HepG2 (cell line): ENCODE data around the gene TOR1A. TPM values are rescaled to one million over a fixed set of nuclear protein-coding genes. Genes with fewer than 3 reads are reported as not detected.

ENCODE experiments used
- ATAC-seq: fragments of 200-7000 bp; cut with Tn5 transposase; 3 replicates; pipeline ENCODE4 v1.9.1; 2020; ENCODE audit warnings: mild to moderate bottlenecking, moderate library complexity
- BruUV-seq: library from RNA; stranded (reverse); fragments of 400-500 nt; replicated peaks from 2 replicates; lab custom pipeline; 2021; lab: Mats Ljungman, UMichigan
- CTCF ChIA-PET: fragments of 300-600 bp; formaldehyde crosslinking; extraction: SDS; loops from one replicate; lab custom pipeline; 2021; ENCODE audit warnings: low total read pairs, inconsistent platforms, low intra/inter-chr PET ratio; lab: Yijun Ruan, JAX
- POLR2A ChIA-PET: fragments of 350-600 bp; sonication (Branson Sonifier 250); formaldehyde crosslinking; loops from one replicate; lab custom pipeline; 2020; ENCODE audit warnings: antibody characterized with exemption, inconsistent platforms; lab: Yijun Ruan, JAX
- DNase-seq: peaks from one replicate; pipeline ENCODE4 v3.0.0-alpha.2; 2015; ENCODE audit warnings: low spot score
- FAIRE-seq: peaks from 3 replicates; lab custom pipeline; 2011; peaks lifted over from hg19 to GRCh38; lab: Jason Lieb, UNC
- H2AFZ ChIP-seq: one replicate; pipeline ENCODE4 v1.6.1; 2011; ENCODE audit warnings: low read length, inconsistent platforms
- H3K27ac ChIP-seq: fragments of 300-600 bp; 3 replicates; pipeline ENCODE4 v1.8.0; 2011; ENCODE audit warnings: mixed run types, mild to moderate bottlenecking, mixed read lengths, low read length, inconsistent platforms; ENCODE audit not compliant: insufficient read depth; ENCODE audit errors: extremely low read length
- H3K27me3 ChIP-seq, 2 experiments: fragments of 200-600 bp in 1 of 2; 2 replicates in 1 of 2; 3 replicates in 1 of 2; pipeline versions ENCODE4 v1.6.0 to v1.8.0; 2011; ENCODE audit warnings: low read length in 2 of 2, mild to moderate bottlenecking in 2 of 2, moderate library complexity in 2 of 2, inconsistent platforms in 1 of 2; ENCODE audit not compliant: insufficient read depth in 2 of 2, control insufficient read depth in 1 of 2
- H3K36me3 ChIP-seq, 2 experiments: fragments of 200-600 bp in 1 of 2; replicated peaks in 1 of 2; 2 replicates in 1 of 2; 3 replicates in 1 of 2; pipeline versions ENCODE4 v1.5.1 to v1.8.0; 2011; ENCODE audit warnings: low read length in 2 of 2, inconsistent platforms in 1 of 2; ENCODE audit not compliant: insufficient read depth in 2 of 2, control insufficient read depth in 1 of 2
- H3K4me1 ChIP-seq: 2 replicates; pipeline ENCODE4 v1.5.1; 2012; ENCODE audit warnings: low read length, inconsistent platforms; ENCODE audit not compliant: insufficient read depth
- H3K4me2 ChIP-seq: 2 replicates; pipeline ENCODE4 v1.6.0; 2011; ENCODE audit warnings: low read depth, low read length, inconsistent platforms
- H3K4me3 ChIP-seq, 3 experiments: fragments of 200-600 bp in 1 of 3; sonication (generic), shearing (Covaris generic) in 1 of 3; replicated peaks in 1 of 3; 2 replicates each; pipeline ENCODE4 v1.5.1; 2011 to 2016; ENCODE audit warnings: low read length in 3 of 3, inconsistent platforms in 2 of 3, low read depth in 2 of 3, mild to moderate bottlenecking in 2 of 3, control low read depth in 1 of 3, mixed read lengths in 1 of 3; ENCODE audit not compliant: insufficient read depth in 1 of 3
- H3K79me2 ChIP-seq: one replicate; pipeline ENCODE4 v1.6.1; 2011; ENCODE audit warnings: low read length, inconsistent platforms; ENCODE audit not compliant: insufficient read depth
- H3K9ac ChIP-seq: 2 replicates; pipeline ENCODE4 v1.6.0; 2011; ENCODE audit warnings: mild to moderate bottlenecking, low read depth, low read length, inconsistent platforms; ENCODE audit not compliant: insufficient read depth
- H3K9me3 ChIP-seq: 2 replicates; pipeline ENCODE4 v1.5.1; 2012; ENCODE audit warnings: mild to moderate bottlenecking, low read length
- H4K20me1 ChIP-seq: 2 replicates; pipeline ENCODE4 v1.6.0; 2011; ENCODE audit warnings: inconsistent platforms, mild to moderate bottlenecking, low read length, moderate library complexity; ENCODE audit not compliant: insufficient read depth
- ADNP ChIP-seq: sonication (generic); formaldehyde crosslinking; IDR thresholded peaks from 2 replicates; pipeline ENCODE4 v1.4.0; 2020; ENCODE audit warnings: missing genetic modification reagents
- ARID2 ChIP-seq: sonication (generic); formaldehyde crosslinking; IDR thresholded peaks from 2 replicates; pipeline ENCODE4 v1.8.1; 2022; ENCODE audit warnings: mild to moderate bottlenecking, missing genetic modification reagents, borderline replicate concordance
- CSRNP2 ChIP-seq: sonication (generic); formaldehyde crosslinking; conservative IDR thresholded peaks from 2 replicates; pipeline ENCODE4 v1.8.0; 2022; ENCODE audit warnings: low read depth, missing genetic modification reagents
- ELF3 ChIP-seq: IDR thresholded peaks from 2 replicates; pipeline ENCODE4 v1.6.1; 2016; ENCODE audit warnings: missing genetic modification reagents, missing compliant biosample characterization
- GFI1 ChIP-seq: sonication (generic); formaldehyde crosslinking; IDR thresholded peaks from 2 replicates; pipeline ENCODE4 v1.5.0; 2020; ENCODE audit warnings: missing genetic modification reagents, mild to moderate bottlenecking, borderline replicate concordance
- HNRNPLL ChIP-seq: fragments of 200-400 bp; formaldehyde crosslinking; IDR thresholded peaks from 2 replicates; pipeline ENCODE4 v1.6.1; 2017; ENCODE audit warnings: mild to moderate bottlenecking, low read depth, low read length; ENCODE audit not compliant: poor library complexity, severe bottlenecking
- SNAPC2 ChIP-seq: sonication (generic); formaldehyde crosslinking; IDR thresholded peaks from 2 replicates; pipeline ENCODE4 v1.8.1; 2022; ENCODE audit warnings: mild to moderate bottlenecking, missing genetic modification reagents
- TFAP4 ChIP-seq: sonication (generic); IDR thresholded peaks from 2 replicates; pipeline ENCODE4 v1.6.1; 2016; ENCODE audit warnings: low read depth, borderline replicate concordance
- TOE1 ChIP-seq: sonication (generic); formaldehyde crosslinking; IDR thresholded peaks from 2 replicates; pipeline ENCODE4 v1.4.0; 2020; ENCODE audit warnings: mild to moderate bottlenecking, missing genetic modification reagents
- ZBTB2 ChIP-seq: sonication (generic); formaldehyde crosslinking; IDR thresholded peaks from 2 replicates; pipeline ENCODE4 v1.8.0; 2022; ENCODE audit warnings: low read depth, missing genetic modification reagents
- ZNF33A ChIP-seq: sonication (generic); formaldehyde crosslinking; IDR thresholded peaks from 2 replicates; pipeline ENCODE4 v1.5.1; 2020; ENCODE audit warnings: missing genetic modification reagents, mild to moderate bottlenecking, moderate library complexity, borderline replicate concordance
- ZNF556 ChIP-seq: sonication (generic); formaldehyde crosslinking; IDR thresholded peaks from 2 replicates; pipeline ENCODE4 v1.4.0; 2020; ENCODE audit warnings: mild to moderate bottlenecking, missing genetic modification reagents, borderline replicate concordance
- ZNF574 ChIP-seq: sonication (generic); formaldehyde crosslinking; IDR thresholded peaks from 2 replicates; pipeline ENCODE4 v1.4.0; 2020; ENCODE audit warnings: missing genetic modification reagents
- ZNF740 ChIP-seq: sonication (generic); formaldehyde crosslinking; IDR thresholded peaks from 2 replicates; pipeline ENCODE4 v1.4.0; 2020; ENCODE audit warnings: missing genetic modification reagents
- whole genome bisulfite sequencing: methylation state at CpG from one replicate; pipeline ENCODE4 v1.1.6; 2017; ENCODE audit warnings: low lambda C conversion rate; 5-methylcytosine and 5-hydroxymethylcytosine counted together
- in situ Hi-C: cut with HindIII; loops from 2 replicates; pipeline ENCODE4 v1.10.0; 2017; ENCODE audit warnings: low pct_unique_long_range_greater_than_20kb; ENCODE audit not compliant: extremely low pct_ligation_motif_present
- intact Hi-C: fragments of 100-400 bp; cut with micrococcal nuclease; formaldehyde crosslinking; loops from one replicate; pipeline ENCODE4 v1.10.0; 2022; ENCODE audit not compliant: unreplicated experiment
- polyA plus RNA-seq, 8 experiments: library from polyadenylated mRNA; depleted of rRNA in 3 of 8; stranded (reverse) in 7 of 8; unstranded in 1 of 8; fragments of >200 nt; fragmentation: Illumina TruSeq in 4 of 8; extraction: Trizol in 4 of 8; gene quantifications; 2 replicates each; pipeline versions ENCODE4 v1.2.1 to v1.2.3, GENCODE V29; 2011 to 2016; ENCODE audit warnings: low read depth in 4 of 8, missing spikeins in 1 of 8, mixed read lengths in 1 of 8; ENCODE audit not compliant: insufficient read depth in 1 of 8
- total RNA-seq, 5 experiments: library from RNA; depleted of rRNA; stranded (reverse); fragments of >200 nt; fragmentation: Illumina TruSeq; extraction: Trizol; gene quantifications; 2 replicates each; pipeline ENCODE4 v1.2.3, GENCODE V29; 2016; ENCODE audit warnings: low read depth in 1 of 5

TOR1A gene
- total and polyA plus RNA-seq, 2 of the 13 experiments (the other 11 are each of a cell fraction or from before 2014, with no cell fraction given), result 31.6 to 41.4 TPM

GRCh38 chr9:129835128-129835859 is 11.4 kb upstream of the TOR1A start, which contains the start of the genes C9orf78 and USP20:
Gene C9orf78 (minus strand): TSS chr9:129835275. CDS start chr9:129835221, 54 bp downstream.
Gene USP20 (plus strand): TSS chr9:129835458. CDS start chr9:129852556, 17,098 bp downstream.
- Histone ChIP-seq H3K27ac (peak within 1 kb of the TSS; percentile 60), H3K4me3 (peak within 1 kb of the TSS; percentile 93 to 96 (median 94)), H2AFZ (peak within 1 kb of the TSS; percentile 30), H3K36me3 (peaks cover 3 to 7% of the 10 kb centered on the region in 2 experiments; a peak in 2 of 5 replicates), H3K9me3 (no peaks in the 10 kb centered on the region), H3K27me3 (no peaks in the 10 kb centered on the region; a peak in 1 of 5 replicates), H3K79me2 (peaks cover 9% of the 10 kb centered on the region), H3K9ac (peak within 1 kb of the TSS; percentile 87), H4K20me1 (no peaks in the 10 kb centered on the region), H3K4me2 (peak within 1 kb of the TSS; percentile 75), H3K4me1 (peaks cover 19% of the 10 kb centered on the region)
- ChIA-PET POLR2A (interaction anchor here (0.8 to 1.2 kb wide), 3 partner anchors 10 to 26 kb away, joined by 3 to 6 read pairs (median 3); partner anchors contain the start of gene TOR1A), CTCF (no interaction called here)
- in situ Hi-C loops, result no loop called here
- BruUV-seq, result no TSS peak
- ATAC-seq (peak; percentile 97), FAIRE-seq (peak; percentile 66), DNase-seq (peak; percentile 90)
- intact Hi-C loops, result no loop called here
- 5% methylated on average over 10 of the region's 81 CpGs for WGBS
- TF ChIP-seq GFI1, result 0 out of 2 replicates have a peak, but pooled peaks have one; percentile 12
- TF ChIP-seq ZNF740 (CRISPR knock-in tag), result 0 out of 2 replicates have a peak, but pooled peaks have one; percentile 32
- no peak for TF ChIP-seq TOE1 (CRISPR knock-in tag)
- TF ChIP-seq ZNF33A (CRISPR knock-in tag), result no peak
- TF ChIP-seq ELF3, result peak; percentile 41; the same call in 1 of the 2 replicates
- TF ChIP-seq HNRNPLL, result peak; percentile 46
- no peak for TF ChIP-seq ARID2 (CRISPR knock-in tag)
- TF ChIP-seq ZNF556 (CRISPR knock-in tag), result no peak
- no peak for TF ChIP-seq ZBTB2
- no peak for TF ChIP-seq CSRNP2
- no peak for TF ChIP-seq ADNP (CRISPR knock-in tag)
- TF ChIP-seq TFAP4, result peak; percentile 42; the same call in 1 of the 2 replicates
- TF ChIP-seq ZNF574 (CRISPR knock-in tag), result peak; percentile 79
- TF ChIP-seq SNAPC2 (CRISPR knock-in tag), result peak; percentile 23; the same call in 1 of the 2 replicates
